ENCODE results near the gene UPF1.
"Not testable (repeated sequence)": the region's sequence is repeated elsewhere in the genome, so short reads cannot be mapped to it uniquely, and the experiment has no call there.

The UPF1 gene

GRCh38 chr19:18799389-18799970 lies 32.3 kb upstream of the UPF1 start:
- DNase-seq (ENCODE audit: low read depth) = no peak

GRCh38 chr19:18800079-18800478 lies 31.7 kb upstream of the UPF1 start:
- no peak for DNase-seq (ENCODE audit: low read depth)

DNA sequence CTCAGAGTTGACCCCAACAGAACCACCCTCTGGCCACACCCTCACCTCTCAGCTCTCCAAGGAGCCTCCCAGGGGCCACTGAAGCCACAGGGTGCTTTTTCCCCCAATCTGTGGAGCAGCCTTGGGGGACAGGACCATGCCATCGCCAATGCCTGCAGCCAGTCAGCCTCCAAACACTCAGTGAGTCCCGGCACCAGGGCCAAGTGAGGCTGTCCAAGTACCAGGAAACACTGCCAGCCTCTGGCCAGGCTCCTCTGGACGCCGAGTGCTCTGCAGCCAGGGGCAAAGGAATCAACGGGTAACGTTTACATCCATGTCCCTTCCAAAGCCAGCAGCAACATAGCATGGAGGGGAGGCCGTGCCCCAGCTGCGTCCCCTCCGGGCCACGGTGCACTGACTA lies 31.1 kb upstream of the UPF1 start:
- DNase-seq (ENCODE audit: low read depth) = no peak

GRCh38 chr19:18802354-18802753 lies 29.4 kb upstream of the UPF1 start:
- no peak for DNase-seq (ENCODE audit: low read depth)

- no peak for DNase-seq (ENCODE audit: low read depth)
Measured at GRCh38 chr19:18803550-18804138, 28.1 kb upstream of the UPF1 start.

DNA sequence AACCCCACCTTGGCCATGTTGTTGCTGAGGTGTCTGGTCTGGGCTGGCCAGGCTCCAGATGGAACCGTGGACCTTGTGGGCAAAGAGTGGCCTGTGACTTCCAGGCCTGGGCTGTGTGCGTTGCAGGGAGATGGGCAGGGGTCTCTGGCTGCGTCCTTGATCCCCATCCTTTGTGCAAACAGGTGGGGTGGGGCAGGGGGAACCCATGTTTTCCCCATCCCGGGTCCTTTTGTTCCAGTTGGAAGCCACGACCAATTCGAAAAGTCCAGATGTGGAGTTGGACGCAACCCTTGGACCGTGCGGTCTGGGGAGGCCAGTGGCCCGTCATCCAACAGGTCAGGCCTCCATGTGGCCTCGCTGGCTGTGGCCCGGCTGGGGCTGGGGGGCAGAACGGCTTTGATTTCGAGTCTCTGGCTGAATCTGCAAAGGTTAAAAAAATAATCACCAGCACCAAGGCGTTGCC lies 27.6 kb upstream of the UPF1 start:
- DNase-seq (ENCODE audit: low read depth) = no peak

- DNase-seq (ENCODE audit: low read depth) = no peak
Measured at GRCh38 chr19:18804643-18805042, 27.1 kb upstream of the UPF1 start.

DNA sequence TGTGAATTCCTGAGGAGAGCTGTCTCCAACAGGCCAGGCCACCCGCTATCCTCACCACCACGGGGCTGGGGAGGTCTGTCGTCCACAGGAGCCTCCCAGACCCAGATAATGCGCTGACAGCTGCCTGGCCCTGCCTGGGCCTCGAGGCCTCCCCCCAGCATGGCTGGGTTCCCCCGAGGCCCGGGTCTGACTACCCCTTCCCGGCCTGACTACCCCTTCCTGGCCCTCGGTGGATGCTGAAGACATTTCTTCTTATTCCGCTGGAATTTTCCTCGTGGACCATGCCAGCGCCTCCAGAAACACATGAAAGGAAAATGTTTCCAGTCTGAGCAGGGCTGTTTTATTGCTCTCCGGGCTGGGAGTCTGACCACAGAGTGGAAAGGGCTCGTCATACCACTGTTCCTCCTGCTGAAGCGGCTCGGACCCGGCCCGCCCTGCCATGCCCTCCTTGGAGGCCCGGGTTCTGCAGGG lies 23.9 kb upstream of the UPF1 start:
- DNase-seq (ENCODE audit: low read depth) = no peak

DNA sequence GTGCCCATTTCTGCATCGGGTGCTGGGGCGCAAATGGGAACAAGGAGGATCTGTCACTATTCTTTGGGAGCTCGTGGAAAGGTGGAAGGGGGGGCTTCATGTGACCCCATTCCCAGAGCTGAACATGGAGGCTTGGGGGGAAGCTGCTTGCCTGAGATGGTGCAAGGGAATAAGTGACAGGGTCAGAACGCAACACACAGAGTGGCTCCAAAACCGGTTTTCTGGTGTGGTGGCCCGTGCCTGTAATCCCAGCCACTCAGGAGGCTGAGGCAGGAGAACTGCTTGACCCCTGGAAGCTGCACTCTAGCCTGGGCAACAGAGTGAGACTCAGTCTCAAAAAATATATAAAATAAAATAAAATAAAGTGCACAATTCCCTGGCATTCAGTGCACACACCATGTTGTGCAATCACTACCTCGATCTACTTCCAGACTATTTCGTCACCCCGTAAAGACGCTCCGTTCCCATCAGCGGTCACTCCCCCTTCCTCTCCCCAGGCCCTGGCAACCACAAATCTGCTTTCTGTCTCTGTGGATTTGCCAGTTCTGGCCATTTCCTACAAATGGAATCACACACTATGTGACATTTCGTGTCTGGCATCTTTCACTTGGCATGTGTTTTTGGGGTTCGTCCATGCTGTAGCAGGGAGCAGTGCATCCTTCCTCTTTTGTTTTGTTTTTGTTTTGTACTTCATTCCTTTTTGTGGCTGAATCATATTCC lies 22.4 kb upstream of the UPF1 start:
- peak; percentile 92 for DNase-seq (ENCODE audit: low read depth)

DNA sequence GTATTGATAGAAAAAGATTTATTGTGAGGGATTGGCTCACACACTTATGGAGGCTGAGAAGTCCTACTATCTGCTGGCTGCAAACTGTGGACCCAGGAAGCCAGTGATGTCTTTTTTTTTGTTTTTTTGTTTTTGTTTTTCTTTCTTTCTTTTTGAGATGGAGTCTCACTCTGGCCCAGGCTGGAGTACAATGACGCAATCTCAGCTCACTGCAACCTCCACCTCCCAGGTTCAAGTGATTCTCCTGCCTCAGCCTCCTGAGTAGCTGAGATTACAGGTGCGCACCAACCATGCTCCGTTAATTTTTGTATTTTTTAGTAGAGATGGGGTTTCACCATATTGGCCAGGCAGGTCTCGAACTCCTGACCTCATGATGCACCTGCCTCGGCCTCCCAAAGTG lies 20.1 kb upstream of the UPF1 start:
- not testable (repeated sequence) for DNase-seq (ENCODE audit: low read depth)

- DNase-seq (ENCODE audit: low read depth) = no peak
Measured at GRCh38 chr19:18814063-18814462, 17.7 kb upstream of the UPF1 start.

- DNase-seq (ENCODE audit: low read depth) = no peak
Measured at GRCh38 chr19:18815673-18816072, 16.1 kb upstream of the UPF1 start.

DNA sequence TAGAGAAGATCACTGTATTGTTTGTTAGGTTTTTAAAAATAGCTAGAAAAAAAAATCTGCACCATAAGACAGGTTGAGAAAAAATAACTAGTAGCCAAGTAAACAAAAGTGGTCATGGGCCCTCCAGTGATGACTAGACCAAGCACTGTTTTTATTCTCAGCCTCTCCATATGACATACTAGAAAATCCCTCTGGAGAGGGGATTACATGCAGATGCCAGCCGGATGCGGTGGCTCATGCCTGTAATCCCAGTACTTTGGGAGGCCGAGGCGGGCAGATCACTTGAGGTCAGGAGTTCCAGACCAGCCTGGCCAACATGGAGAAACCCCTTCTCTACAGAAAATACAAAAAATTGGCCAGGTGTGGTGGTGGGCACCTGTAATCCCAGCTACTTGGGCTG lies 15.1 kb upstream of the UPF1 start:
- DNase-seq (ENCODE audit: low read depth) = not testable (repeated sequence)

DNA sequence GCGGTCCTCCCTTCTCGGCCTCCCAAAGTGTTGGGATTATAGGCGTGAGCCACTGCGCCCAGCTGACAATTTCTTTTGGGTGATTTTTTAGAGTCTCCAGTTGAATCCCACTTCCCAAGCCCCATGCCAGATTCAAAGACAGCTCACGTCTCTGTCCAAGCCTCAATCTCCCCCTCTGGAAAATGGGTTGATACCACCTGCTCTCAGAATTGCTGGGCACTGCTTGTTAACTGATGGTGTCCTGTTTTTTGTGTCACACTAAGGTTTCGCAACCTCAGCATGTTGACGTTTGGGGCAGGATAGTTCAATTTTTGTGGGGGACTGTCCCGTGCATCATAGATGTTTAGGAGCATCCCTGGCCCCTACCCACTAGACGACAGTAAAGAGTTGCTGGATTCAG lies 14.2 kb upstream of the UPF1 start:
- DNase-seq (ENCODE audit: low read depth) = no peak

DNA sequence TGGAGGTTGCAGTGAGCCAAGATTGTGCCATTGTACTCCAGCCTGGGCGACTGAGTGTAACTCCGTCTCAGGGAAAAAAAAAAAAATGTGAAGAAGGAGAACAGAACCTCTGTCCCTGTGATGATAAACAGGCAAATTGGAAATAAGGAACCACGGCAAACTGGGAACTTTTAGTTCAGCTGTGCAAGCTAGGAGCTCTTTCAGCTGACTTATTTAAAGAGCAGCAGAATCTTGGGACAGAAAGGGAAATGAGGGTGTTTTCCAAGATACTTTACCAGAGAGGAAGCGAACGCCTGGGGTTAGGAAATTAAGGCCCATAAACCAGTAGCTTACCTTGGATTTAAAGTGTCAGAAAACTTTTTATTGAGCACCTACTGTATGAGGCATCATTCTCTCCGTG lies 3.0 kb upstream of the UPF1 start:
- DNase-seq (ENCODE audit: low read depth) = no peak

DNA sequence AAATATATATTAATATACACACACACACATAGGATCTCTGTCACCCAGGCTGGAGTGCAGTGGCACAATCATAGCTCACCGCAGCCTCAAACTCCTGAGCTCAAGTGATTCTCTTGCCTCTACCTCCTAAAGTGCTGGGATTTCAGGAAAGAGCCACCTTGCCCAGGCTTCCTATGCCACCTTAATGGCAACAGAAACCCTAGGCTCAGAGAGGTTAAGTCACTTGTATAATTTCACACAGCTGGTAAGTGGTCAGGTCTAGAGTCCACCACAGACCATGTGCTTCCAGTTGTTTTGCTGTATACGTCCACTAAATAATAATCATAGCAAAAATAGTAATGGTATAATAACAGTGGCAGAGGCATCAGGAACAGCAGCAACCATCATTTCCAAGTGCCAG lies 1.3 kb upstream of the UPF1 start:
- no peak for DNase-seq (ENCODE audit: low read depth)

DNA sequence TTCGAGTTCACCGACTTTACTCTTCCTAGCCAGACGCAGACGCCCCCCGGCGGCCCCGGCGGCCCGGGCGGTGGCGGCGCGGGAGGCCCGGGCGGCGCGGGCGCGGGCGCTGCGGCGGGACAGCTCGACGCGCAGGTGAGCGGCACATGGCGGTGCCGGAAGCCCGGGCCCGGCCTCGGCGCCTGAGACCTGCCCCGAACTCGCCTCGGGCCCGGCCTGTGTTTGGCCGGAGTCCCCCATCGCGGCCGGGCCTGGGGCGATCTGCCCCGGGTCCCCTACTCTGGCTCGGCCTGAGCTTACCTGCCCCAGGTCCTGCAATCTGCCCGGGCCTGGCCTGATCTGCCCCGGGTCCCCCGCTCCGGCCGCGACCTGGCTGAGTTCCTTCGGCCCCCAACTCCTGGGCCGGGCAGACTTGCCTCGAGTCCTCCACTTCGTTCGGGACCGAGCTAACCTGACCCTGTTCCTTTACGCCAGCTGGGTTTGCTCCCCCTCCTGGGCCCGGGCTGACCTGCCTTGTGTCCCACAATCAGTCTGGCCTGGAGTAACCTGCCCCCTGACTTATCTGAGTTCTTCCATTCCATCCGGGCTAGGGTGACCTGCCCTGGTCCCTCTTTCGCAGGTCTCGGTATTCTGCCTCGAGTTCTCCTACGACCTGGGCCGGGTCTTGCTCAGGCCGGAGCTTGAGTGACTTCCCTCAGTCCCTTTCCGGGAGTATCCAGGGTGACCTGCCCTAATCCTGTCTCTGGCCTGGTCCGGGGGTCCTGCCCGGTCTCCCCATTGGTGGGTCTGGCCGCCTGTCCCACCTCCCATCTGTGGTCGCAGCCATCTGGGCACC lies 764 bp downstream of the UPF1 start:
- no peak for DNase-seq (ENCODE audit: low read depth)

GRCh38 chr19:18833141-18833476 lies 1.4 kb downstream of the UPF1 start:
- no peak for DNase-seq (ENCODE audit: low read depth)

- no peak for DNase-seq (ENCODE audit: low read depth)
Measured at GRCh38 chr19:18833849-18834643, 2.3 kb downstream of the UPF1 start.

DNA sequence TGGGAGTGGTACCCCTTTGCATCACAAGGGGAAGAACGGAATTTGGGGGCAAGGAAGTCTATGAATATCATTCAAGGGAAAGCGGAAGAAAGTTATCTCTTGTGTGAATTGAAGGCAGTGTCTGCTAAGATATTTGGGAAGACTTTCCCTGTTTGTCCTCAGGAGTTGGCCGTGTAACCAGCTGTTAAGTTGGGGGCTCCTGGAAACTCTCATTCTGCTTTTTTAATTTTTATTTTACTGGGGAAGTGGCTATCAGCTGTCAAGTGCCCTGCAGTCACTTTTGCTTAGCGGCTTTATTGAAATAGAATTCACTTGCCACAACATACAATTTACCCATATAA lies 2.9 kb downstream of the UPF1 start:
- no peak for DNase-seq (ENCODE audit: low read depth)

DNA sequence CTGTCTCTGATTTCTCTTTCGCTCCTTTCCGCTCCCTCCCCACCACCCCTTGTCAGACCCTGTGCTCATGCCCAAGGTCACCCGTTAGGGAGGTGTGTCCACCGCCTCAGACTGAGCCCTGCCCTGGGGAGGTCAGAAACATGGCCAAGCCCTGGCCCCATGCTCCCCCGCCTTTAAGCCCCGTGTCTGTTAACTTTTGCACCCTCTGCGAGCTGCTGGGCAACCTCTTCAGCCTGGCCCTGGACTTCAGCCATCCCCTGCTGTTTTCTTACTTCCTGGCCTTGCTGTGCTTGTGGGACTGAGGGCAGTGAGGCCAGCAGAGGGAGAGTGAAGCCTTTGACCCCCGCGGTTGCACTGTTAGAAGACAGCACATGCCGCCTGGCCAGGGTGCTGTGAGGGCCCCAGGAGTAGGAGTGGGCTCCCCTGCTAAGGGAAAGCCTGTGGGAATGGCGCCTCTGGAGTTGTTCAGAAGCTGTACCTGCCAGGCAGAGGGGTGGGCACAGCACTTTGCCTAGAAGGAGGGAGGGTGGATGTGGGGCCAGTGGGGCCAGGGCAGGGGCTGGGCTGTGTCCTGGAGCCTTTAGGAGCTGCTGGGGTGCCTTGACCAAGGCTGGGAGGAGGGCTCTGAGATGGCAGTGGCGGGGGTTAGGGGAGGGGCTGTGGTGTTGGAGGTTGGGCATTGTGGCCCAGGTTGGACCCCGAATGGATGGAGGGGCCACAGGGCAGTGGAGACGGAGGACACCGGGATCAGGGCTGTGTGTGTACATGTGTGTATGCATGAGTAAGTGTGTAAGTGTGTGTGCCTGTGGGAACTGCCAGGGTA lies 7.9 kb downstream of the UPF1 start:
- DNase-seq (ENCODE audit: low read depth) = peak; percentile 14
